ENCODE data around the gene IL1RN. TPM values are rescaled to one million over a fixed set of nuclear protein-coding genes. Genes with fewer than 3 reads are reported as not detected.

Gene IL1RN
- total RNA-seq, 1 donor from 2014 or later, result 20.7 TPM

DNA sequence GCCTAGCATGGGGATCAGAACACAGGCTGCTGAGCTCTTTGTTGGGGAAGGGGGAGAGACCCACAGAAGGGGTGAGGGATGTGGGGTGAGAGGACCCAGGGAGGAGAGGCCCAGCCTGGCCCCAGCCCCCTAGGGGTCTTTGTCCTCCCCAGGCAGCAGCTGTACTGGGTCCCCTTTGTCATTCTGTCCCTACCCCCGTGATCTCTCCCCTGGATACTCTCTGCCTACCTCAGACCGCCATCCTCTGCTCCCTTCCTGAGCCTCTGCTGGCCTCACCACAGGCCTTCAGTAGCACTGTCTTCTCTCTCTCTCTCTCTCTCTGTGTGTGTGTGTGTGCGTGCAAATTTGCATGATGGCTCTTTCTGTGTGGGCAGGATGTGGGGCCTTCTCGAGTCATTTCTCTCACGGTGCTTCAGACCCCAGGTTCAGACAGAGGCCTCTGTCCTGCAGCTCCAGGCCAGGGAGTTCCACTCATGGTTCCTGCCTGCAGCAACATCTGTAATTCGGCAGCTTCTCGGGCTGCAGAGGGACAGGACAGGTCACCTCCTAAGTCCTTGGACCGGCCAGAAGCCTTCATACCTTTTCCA lies 47.7 kb downstream of the IL1RN start:
- DNase-seq, result no peak

DNA sequence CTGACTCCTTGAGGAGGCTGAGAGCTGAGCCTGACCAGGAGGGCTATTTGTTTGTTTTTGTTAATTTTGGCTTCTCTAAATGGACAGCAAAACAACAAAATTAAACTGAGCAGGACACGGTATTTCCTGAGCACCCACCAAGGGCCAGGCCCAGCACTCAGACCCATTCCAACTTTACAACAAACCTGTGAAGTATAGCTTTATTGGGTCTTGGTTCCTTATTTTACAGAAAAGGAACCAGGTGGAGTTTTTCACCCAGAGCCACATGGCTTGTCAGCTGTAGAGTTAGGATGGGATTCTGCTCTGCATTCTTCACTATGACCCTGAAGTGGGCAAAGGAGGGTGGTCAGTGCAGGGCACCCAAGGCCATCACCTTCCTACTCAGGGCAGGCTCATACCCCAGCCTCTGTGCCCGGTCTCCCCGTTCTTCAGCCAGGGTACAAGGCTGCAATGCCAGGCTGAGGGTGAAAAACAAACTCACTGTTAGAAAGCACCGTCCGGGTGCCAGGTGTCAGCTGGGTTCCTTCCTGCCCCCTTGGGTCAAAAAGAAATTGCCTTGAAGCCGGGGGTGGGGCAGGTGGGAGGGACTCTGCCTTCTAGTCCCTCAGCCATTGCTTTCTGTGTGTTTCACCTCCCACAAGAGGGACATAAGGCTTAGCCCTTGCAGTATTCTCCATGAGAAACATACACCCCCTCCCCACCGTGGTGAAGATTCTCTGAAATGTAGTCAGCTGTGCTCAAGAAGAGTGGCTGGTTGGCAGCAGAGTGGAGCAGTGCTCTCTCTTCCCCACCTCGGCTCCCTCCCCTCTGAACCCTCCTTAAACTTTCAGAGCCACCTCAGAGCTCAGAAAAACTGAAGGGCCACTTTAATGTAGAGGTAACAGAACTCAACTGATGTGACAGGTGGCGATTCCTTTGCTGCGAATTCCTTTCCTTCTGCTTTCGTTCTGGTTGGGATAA lies 48.6 kb downstream of the IL1RN start:
- no peak for DNase-seq

DNA sequence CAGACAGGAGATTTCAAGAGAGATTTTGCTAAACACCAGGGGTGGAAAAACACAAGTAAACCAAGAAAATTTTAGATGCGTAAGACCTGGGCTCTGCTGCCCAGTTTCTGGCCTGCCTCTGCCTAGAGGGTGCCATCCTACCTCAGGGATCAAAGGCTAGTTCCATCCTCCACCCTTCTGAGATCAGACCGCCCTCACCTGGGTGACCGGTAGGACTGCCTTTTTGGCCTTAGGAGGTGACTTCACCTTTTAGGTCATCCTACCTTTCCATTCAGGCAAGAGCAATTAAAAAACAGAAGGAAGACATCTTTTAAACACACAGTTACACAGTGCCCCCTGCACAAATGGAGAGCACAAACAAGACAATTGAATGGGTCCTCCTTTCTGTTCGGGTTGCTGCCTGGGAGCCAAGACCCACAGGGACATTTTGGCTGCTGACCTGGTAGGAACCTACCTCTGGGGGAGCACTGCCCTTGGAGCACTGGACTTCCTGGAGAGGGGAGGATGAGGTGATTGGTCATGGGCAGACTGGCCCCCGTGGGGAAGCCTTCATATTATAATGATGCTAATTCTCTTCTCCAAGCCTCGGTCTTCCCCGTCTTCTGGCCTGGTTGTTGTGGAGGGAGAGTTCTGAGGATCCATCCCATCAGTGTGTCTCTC lies 49.4 kb downstream of the IL1RN start:
- DNase-seq, result no peak

DNA sequence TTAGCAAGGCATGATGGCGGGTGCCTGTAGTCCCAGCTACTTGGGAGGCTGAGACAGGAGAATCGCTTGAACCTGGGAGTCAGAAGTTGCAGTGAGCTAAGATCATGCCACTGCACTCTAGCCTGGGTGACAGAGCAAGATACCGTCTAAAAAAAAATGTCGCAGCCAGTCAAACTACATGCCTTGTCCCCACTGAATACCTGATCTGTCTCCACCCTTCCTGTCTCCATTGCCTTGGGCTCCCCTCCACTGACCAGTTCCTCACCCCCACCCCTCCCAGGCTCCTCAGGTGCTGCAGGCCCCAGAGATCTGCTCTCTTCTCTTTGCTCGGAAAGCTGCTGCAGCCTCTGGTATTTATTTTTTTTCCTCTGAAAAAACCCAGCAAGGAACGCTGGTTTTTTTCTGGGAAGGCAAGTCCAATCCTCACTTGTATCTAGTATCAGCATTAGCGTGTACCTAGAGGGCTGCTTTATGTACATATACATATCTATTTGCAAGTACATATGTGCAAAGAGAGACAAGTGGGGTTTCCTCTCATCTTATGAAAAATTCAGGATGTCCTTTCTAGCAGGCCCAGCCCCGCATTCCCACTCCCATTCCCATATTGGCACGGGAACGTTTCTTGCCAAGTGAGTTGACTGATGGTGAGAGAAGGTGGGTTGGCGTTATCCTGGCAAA lies 50.8 kb downstream of the IL1RN start:
- no peak for DNase-seq

DNA sequence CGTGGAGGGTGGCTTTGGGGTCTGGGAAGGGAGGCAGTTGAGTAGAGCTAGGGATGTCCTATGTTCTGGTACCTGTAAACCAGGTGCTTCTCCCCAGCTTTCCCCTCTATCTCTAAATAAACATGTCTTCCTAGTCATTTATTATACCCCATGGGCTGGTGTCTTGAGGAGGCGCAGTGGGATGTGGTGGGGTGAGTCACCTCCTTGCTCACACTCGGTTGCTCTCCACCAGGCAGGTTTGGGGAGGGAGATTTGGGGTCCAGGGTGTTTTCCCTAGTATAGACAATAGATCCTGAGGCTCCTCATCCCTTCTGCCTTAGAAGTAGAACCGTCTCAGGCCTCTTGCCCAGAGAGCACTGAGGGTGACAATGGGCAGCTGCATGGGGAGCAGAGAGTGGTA lies 51.5 kb downstream of the IL1RN start:
- no peak for DNase-seq

DNA sequence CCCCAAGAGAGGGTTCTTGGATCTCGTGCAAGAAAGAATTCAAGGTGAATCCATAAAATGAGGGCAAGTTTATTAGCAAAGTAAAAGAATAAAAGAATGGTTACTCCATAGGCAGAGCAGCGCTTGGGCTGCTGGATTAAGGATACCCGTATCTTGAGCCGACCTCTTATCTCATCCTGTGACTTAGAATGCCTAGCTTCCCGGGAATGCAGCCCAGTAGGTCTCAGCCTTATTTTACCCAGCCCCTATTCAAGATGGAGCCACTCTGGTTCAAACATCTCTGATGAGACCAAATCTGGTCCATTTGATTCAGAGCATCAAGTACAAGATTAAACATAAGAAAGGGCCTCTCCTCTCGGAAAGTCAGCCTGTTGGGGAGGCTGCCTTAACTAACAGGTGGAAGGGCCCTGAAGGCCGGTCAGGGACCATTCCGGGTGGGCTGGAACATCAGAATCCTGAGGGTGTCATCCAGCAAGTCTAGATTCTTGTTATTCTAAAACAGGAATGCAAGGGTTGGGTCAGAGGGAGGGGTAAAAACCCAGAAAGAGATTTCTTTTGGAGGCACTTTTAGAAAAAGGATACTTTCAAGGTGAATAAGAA lies 52.1 kb downstream of the IL1RN start:
- DNase-seq, result no peak

DNA sequence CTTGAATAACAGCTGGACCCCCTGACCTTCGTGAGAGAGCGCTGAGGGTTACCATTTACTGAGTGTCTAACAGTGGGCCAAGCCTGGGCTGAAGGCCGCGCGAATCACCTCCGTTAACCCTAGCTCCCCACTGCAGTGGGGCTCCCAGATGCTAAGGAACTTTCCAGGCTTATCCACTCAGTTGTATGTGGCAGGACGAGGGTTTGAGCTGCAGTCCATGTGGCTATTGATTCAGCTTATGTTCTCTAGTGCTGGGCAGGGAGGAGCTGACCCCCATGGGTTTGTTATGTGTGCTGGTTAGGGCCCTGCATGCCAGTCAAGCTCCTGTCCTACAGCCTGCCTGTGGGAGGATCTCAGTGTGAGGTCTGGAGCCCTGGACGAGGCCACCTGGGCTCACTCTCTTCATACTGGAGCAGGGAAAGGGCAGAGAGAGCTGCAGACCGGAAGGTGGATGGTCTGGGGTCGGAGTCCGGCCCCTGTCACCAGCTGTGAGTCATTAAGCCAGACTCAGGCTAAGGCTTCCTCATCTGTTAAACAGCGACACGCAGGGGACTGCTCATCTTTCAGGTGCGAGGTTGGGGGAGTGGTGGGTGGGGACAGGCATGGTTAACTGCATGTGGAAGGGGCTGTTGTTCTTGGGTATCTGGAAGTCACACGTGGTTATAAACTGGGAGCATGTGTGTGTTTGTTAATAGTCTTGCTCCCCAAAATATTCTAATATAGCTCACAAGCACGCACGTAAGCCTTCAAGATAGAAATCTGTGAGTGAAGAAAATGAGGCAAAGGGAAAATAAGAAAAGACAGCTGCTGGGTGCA lies 52.9 kb downstream of the IL1RN start:
- DNase-seq, result no peak

DNA sequence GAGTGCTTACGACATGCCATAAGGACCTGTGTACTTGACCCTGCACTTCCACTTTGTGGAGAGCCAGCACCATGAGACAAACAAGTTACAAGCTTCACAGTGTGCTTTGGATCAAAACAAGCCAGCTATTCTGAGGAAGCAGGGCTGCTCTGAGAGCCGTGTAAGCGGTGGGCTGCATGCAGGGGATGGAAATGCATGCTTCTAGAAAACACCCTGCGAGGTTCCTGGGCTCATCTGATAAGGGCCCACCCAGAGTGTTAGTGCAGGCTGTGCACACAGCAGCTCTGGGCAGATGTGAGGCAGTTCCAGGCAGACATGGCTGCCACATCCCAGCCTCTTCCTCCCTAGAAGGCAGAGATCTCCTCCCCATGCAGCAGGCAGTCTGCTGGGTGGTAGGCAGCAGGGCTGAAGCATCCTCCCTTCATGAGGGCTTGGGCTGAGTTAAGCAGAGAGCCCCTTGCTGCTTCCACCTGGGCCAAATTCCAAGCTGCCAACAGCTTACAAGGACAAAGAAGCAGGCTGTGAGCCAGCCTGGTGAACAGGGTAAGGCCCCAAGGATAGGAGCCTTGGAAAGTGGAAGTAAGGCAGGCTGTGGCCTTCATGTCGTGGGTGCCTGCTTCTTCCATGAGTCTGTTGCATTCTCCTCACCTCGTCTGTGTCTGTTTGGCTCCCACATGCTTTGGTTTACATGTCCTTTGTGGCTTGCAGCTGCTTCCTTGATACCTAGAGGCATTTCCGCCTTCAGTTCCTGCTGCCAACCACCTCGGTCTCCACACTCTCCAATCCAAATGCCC lies 54.1 kb downstream of the IL1RN start:
- no peak for DNase-seq

DNA sequence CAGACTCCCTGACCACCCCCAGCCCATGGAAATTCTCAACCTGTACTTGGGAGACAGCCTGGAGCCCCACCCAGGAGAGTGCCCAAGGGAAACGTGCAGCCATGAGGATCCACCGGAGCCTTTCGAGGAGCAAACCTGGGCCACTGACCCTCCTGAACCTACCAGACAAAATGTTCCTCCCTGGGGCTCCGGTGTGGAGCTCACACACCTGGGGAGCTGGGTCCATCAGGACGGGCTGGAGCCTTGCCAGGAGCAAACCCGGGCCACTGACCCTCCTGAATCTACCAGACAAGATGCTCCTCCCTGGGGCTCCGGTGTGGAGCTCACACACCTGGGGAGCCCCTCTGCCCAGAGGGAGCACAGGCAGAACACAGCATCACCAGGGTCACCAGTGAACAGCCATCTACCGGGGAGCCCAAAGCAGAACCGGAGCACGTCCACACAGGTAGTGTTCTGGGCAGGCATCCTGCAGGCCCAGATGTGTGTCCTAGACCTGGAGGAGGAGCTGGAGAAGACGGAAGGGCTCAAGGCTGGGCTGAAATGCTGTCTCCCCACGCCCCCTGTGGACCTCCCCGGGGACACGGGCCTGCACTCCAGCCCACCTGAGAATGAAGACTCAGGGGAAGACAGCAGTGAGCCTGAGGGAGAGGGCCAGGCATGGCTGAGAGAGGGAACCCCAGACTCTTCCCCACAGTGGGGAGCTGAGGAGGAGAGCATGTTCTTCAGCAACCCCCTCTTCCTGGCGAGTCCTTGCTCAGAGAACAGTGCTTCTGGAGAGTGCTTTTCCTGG lies 55.3 kb downstream of the IL1RN start:
- DNase-seq, result no peak

DNA sequence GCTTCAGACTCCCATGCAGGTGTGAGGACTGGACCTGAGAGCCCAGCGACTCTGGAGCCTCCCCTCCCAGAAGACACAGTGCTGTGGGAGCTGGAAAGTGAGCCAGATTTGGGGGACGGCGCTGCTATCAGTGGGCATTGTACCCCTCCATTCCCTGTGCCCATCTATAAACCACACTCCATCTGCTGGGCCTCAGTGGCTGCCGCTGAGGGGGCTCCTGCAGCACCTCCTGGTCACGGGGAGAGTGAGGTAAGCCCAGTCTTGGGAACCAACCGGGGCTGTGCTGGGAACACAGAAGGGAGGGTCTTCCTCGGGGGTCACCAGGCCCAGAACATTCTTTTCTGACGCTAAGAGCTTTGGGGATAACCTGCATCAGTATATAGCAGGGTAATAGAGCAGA lies 55.9 kb downstream of the IL1RN start:
- DNase-seq, result no peak

Small RNA genes lying within 50 kb of the gene (small RNA-seq; reads per million reads assigned to genes)
- 0.12 reads per million for gene RNU6-1180P (ENCODE audit: low replicate concordance)

Other genes with a start within 250 kb of the IL1RN start
- 2.0 TPM for gene IL37, start 216.4 kb upstream of the IL1RN start, total RNA-seq
- gene IL36G, start 149.6 kb upstream of the IL1RN start, total RNA-seq, result 4.4 TPM
- gene IL36A, start 122.1 kb upstream of the IL1RN start, total RNA-seq, result not detected
- gene IL36B, start 74.7 kb upstream of the IL1RN start, total RNA-seq, result 0.20 TPM
- gene IL36RN, start 68.4 kb upstream of the IL1RN start, total RNA-seq, result 10.9 TPM
- 2.7 TPM for gene IL1F10, start 59.6 kb upstream of the IL1RN start, total RNA-seq
- 12.9 TPM for gene PSD4, start 46.4 kb downstream of the IL1RN start, total RNA-seq
- gene PAX8, start 151.3 kb downstream of the IL1RN start, total RNA-seq, result 0.30 TPM

Measured in skin of body (tissue), 3 donors.